Measurements from ENCODE around the gene TMEM151A. TPM values are rescaled to one million over a fixed set of nuclear protein-coding genes. Genes with fewer than 3 reads are reported as not detected.
"Not testable (repeated sequence)": the region's sequence is repeated elsewhere in the genome, so short reads cannot be mapped to it uniquely, and the experiment has no call there.

TMEM151A gene
- total RNA-seq, 1 donor from 2014 or later, result 0.25 TPM

DNA sequence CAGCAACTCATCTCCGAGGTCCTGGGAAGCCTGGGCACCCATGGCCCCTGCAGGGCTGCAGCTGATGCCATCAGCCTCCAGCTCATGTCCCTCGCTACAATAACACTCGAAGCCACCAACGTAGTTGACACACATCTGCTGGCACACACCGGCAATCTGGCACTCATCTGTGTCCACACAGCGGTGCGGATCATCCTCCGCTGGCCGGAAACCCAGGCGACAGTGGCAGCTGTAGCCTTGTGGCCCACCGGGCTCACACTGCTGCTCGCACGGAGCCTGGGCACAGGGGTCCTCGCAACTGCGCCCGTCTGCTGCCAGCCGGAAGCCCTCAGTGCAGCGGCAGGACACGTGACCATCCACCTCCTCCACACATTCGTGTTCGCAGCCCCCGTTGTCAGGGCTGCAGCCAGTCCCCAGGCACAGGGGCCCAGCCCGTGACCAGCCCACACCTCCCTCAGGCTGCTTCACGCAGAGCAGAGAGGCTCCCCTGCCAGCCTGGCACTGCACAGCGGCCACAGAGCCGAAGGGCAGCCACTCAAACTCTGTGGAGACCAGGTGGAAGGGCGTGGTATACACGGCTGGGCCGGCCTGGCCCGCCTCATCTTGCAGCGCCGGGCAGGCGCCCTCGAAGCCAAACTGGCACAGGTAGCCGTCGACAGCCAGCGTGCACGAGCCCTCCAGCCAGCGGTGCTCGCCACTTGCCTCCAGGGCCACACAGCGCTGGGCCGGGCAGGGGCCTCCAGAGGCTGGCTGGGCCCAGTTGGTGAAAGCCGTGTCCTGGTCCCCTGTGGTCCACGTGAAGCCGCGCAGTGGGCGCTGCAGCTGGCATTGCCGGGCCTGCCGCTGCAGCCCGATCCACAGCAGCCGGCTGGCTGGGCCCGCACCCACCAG is 24.5 kb downstream of the TMEM151A start:
- DNase-seq (no peak), ATAC-seq (no peak)
- intact Hi-C loops (cut with micrococcal nuclease), result no loop called here

DNA sequence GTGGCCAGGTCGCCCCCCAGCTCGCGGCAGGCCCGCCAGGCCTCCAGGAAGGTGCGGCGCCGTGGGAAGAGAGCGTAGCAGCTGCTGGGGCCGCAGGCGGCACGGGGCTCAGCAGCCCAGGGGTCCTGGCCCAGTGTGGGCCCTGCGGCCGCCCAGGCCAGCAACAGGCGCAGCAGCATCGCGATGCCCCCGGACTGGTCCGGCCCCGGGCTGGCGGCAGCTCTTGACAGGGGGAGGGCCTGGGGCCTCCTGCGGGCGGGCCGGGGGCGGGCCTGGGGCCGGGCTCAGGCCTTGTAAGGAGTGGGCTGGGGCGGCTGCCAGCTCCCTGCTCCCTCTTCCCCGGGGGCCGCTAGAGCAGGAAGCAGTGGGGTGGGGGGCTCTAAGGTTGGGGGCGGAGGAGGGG is 25.2 kb downstream of the TMEM151A start, which contains the start of gene CD248:
CD248 (minus strand) TSS at position 196 of the 403 bp plus-strand sequence; CDS start at position 179, 17 bp downstream.
- peak; percentile 92 for DNase-seq
- peak; percentile 58 for ATAC-seq

GRCh38 chr11:66317322-66317722 is 25.6 kb downstream of the TMEM151A start:
- DNase-seq (peak; percentile 73), ATAC-seq (peak; percentile 24)
- intact Hi-C loops (cut with micrococcal nuclease), result no loop called here

More for the DNA sequence above, 25.2 kb downstream of the TMEM151A start, which contains the start of gene CD248:
- intact Hi-C loops (cut with micrococcal nuclease), result no loop called here

GRCh38 chr11:66317723-66318599 is 26.3 kb downstream of the TMEM151A start:
- ATAC-seq (peak; percentile 49), DNase-seq (peak; percentile 70)
- intact Hi-C loops (cut with micrococcal nuclease), result no loop called here

- intact Hi-C loops (cut with micrococcal nuclease), result no loop called here
- ATAC-seq, result no peak
- no peak for DNase-seq
Measured at GRCh38 chr11:66318600-66318970, 26.9 kb downstream of the TMEM151A start.

DNA sequence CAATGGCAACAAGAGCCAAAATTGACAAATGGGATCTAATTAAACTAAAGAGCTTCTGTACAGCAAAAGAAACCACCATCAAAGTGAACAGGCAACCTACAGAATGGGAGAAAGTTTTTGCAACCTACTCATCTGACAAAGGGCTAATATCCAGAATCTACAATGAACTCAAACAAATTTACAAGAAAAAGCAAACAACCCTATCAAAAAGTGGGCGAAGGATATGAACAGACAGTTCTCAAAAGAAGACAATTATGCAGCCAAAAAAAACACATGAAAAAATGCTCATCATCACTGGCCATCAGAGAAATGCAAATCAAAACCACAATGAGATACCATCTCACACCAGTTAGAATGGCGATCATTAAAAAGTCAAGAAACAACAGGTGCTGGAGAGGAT is 28.6 kb downstream of the TMEM151A start:
- DNase-seq; intact Hi-C loops (cut with micrococcal nuclease); ATAC-seq: not testable (repeated sequence)

DNA sequence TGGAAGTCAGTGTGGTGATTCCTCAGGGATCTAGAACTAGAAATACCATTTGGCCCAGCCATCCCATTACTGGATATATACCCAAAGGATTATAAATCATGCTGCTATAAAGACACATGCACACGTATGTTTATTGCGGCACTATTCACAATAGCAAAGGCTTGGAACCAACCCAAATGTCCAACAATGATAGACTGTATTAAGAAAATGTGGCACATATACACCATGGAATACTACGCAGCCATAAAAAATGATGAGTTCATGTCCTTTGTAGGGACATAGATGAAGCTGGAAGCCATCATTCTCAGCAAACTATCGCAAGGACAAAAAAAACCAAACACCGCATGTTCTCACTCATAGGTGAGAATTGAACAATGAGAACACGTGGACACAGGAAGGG is 29.1 kb downstream of the TMEM151A start:
- intact Hi-C loops (cut with micrococcal nuclease); ATAC-seq; DNase-seq: not testable (repeated sequence)

GRCh38 chr11:66321606-66322005 is 29.9 kb downstream of the TMEM151A start:
- DNase-seq (peak; percentile 5), ATAC-seq (no peak)
- intact Hi-C loops (cut with micrococcal nuclease), result no loop called here

DNA sequence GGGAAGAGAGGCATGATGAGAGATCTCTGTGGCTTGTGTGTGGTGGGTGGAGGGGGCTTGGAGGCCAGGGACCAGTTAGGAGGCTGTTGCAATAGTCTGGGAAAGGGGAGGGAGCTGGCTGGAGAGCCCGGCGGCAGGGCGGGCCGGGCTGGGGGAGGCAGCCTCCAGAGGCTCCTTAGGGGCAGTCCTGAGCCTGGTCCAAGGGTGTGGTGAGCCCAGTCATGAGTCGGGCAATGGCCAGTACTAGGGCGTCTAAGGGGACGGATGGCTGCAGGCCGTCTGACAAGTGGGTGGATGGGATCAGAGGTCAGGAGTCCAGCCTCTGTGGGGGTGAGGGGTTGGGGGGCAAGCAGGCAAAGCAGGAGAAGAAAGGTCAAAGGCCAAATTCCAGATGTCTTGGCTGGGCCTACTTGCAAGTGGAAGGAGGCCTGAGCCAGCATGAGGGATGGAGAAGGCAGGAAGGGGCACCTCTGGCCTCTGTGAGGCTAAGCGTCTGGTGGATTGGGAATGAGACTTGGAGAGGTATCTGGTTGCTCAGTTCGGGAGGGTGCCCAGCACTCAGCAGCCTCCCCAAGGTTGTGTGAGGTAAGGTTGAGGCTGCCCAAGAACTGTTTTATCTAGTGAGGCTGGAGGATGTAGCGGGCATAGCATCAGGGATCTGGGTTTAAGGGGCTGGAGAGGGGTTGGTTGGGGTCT is 31.2 kb downstream of the TMEM151A start:
- DNase-seq, result peak; percentile 82
- ATAC-seq, result peak; percentile 56
- intact Hi-C loops (cut with micrococcal nuclease), result no loop called here

DNA sequence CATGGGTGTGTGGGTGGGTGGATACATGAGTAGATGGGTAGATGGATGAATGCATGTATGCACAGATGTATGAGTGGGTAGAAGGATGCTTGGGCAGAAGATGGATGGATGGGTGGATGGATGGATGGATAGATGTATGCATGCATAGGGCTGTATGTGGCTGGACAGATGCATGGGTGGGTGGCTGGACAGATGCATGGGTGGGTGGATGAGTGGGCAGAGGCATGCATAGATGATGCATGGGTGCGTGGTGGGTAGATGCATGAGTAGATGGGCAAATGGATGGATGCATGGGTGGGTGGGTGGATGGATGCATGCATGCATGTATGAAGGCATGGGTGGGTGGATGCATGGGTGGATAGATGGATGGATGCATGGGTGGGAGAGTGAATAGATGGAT is 32.0 kb downstream of the TMEM151A start:
- DNase-seq (peak; percentile 6), ATAC-seq (no peak)
- intact Hi-C loops (cut with micrococcal nuclease), result no loop called here

GRCh38 chr11:66324664-66325063 is 33.0 kb downstream of the TMEM151A start:
- no peak for ATAC-seq
- intact Hi-C loops (cut with micrococcal nuclease), result no loop called here
- no peak for DNase-seq

DNA sequence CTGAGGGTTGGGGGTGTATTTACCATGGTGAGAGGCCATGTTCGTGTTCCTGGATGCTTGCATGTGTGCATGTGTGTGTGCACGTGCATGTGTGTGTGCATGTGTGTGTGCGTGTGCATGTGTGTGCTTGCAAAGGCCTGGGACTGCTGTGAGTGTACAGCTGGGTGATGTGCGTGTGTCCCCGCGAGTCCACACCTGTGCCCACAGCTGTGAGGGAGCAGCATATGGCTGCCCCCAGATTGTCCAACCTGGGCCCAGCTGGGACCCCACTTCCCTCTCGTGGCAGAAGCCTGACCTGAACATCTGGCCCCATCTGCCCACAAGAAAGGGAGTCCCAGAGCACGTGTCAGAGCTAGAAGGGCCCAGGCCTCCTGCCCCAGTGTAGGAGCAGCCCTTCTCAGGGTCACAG is 33.6 kb downstream of the TMEM151A start:
- DNase-seq (peak; percentile 33), ATAC-seq (no peak)
- intact Hi-C loops (cut with micrococcal nuclease), result no loop called here

DNA sequence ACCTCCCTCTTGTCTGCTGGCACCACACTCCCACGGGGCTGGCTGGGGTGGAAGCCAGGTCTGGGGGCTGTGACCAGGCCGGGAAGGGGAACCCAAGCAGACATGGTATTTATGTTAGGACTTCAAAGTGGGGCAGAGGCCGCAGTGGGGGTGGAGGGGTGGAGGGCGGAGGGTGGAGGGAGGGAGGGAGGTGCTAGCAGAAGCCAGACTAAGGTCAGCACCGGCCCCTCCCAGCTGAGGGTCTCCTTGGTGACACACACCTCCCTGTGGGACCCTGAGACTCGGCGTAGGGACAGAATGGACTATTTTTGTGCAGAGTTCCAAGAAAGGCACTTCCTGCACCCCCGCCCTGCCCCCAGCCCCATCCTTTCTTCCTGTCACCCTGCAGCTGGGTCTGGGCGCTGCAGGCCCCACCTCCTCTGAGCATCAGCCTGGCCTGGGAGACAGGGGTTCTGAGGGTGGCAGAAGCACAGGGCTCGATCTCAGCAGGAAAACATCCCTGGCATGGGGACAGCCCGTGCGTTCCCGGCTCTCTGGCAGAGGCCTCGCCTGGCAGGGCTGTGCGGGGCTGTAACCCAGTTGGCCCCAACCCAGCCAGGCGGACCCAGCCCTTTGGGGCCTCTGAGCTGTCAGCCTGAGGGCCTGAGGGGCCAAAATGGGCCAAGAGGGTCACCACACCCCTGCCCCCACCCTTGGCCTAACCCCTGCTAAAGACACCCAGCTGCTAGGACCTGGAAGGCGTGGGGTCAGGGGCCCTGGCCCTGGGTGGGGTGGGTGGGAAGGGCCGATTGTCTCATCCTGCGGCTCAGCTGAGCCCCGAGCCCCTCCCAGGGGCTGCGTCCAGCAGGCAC is 34.8 kb downstream of the TMEM151A start:
- intact Hi-C loops (cut with micrococcal nuclease), result no loop called here
- DNase-seq, result peak; percentile 84
- ATAC-seq, result peak; percentile 73

GRCh38 chr11:66327171-66328030 is 35.7 kb downstream of the TMEM151A start:
- intact Hi-C loops (cut with micrococcal nuclease), result loop anchor here (1.0 kb wide), 1 partner anchor 15 kb away; no protein-coding TSS in a partner anchor
- ATAC-seq (peak; percentile 43), DNase-seq (peak; percentile 46)

GRCh38 chr11:66328031-66328301 is 36.3 kb downstream of the TMEM151A start:
- intact Hi-C loops (cut with micrococcal nuclease), result loop anchor here (1.0 kb wide), 1 partner anchor 16 kb away; no protein-coding TSS in a partner anchor
- DNase-seq, result peak; percentile 35
- ATAC-seq, result peak; percentile 2

GRCh38 chr11:66328302-66329144 is 36.8 kb downstream of the TMEM151A start:
- ATAC-seq, result peak; percentile 75
- intact Hi-C loops (cut with micrococcal nuclease), result loop anchor here (1.0 kb wide), 1 partner anchor 16 kb away; no protein-coding TSS in a partner anchor
- DNase-seq, result peak; percentile 86

All from left ventricle myocardium superior (tissue), 1 donor.